HG03469 (cell line): ENCODE data around the gene RAB23.

Experiments used
- ATAC-seq: cut with Tn5 transposase; IDR thresholded peaks from one replicate; pipeline ENCODE4 v1.9.1; 2021; ENCODE audit warnings: mild to moderate bottlenecking, moderate library complexity, moderate number of reproducible peaks; ENCODE audit not compliant: unreplicated experiment

Gene RAB23

GRCh38 chr6:57141451-57142177 lies 80.5 kb downstream of the RAB23 start:
- ATAC-seq: no peak

GRCh38 chr6:57138026-57138425 lies 84.1 kb downstream of the RAB23 start:
- ATAC-seq: no peak

- no peak for ATAC-seq
These were observed 84.8 kb downstream of the RAB23 start for GRCh38 chr6:57137350-57137749.
